Measurements from ENCODE around the gene CFAP141. TPM values are rescaled to one million over a fixed set of nuclear protein-coding genes. Genes with fewer than 3 reads are reported as not detected.
"Not testable (repeated sequence)": the region's sequence is repeated elsewhere in the genome, so short reads cannot be mapped to it uniquely, and the experiment has no call there.

CFAP141 gene
- not detected for total RNA-seq

DNA sequence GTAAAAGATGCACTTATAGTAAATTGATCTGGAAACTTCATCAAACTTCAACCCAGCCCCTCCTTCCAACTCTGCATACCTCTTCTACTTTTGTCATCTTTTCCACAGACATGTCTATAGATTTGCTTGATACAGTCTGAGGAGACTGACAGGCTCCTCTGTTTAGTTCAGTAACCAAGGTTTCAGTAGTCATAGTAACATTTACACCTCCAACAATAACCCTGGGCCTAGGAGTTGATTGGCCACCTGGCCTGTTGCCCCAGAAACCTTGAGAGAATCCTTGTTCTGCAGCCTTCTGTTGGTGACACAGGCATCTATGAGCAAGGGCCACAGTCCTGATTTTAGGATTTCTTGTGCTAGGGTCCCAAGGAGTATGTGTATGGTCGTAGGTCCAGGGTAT lies at the start of gene CFAP141:
CFAP141 (minus strand) TSS at position 138 of the 400 bp plus-strand sequence; CDS start at position 112, 26 bp downstream.
- DNase-seq: no peak

DNA sequence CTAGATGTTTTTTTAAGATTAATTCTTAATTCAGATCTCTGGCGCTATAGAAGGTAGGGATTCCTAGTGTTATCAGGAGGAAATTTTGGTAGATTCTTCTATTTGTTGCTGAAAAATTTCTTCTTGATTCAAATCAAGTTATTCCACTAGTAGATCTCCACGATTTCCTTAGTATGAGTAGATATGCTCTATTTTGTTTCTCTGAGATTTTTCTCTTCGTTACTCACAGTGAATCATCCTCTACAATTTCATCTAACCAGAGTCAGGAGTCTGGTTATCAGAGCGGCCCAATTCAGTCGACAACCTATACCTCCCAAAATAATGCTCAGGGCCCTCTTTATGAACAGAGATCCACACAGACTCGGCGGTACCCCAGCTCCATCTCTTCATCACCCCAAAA lies 47.5 kb upstream of the CFAP141 start:
- DNase-seq: no peak

DNA sequence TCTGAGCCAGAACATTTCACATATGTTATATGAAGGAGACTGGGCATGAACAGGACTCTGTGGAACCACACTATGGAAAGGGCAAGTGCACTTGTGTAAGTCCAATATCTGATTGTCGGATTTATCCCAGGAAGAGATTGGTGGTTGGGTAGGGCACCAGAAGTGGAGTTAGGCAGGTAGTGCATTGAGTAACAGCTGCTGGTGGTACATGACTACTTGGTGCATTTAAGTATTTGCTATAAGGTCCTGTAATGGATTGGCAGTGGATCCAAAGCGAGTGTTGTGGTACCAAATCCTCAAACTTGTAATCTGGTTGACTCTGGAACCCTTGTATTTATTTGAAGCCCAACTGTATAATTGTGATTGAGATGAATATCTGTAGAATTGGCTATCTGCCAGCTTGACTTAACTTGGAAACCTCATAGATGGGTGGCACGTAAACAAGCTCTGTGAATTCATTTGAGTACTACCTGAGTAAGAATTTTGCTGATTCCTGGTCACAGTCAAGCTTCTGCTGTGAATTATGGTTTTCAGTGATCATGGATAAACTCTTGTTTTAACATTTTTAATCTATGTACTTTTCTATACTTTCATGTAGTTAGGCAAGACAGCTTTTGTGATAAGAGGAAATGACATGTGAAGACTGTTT lies 35.7 kb upstream of the CFAP141 start:
- DNase-seq: no peak

- DNase-seq: no peak
Observed at GRCh38 chr1:154240294-154240833, 34.2 kb upstream of the CFAP141 start.

- DNase-seq: no peak
Observed at GRCh38 chr1:154239491-154239890, 33.4 kb upstream of the CFAP141 start.

- no peak for DNase-seq
Observed at GRCh38 chr1:154237880-154238506, 31.9 kb upstream of the CFAP141 start.

- no peak for DNase-seq
Observed at GRCh38 chr1:154237435-154237834, 31.3 kb upstream of the CFAP141 start.

GRCh38 chr1:154236855-154237254 lies 30.7 kb upstream of the CFAP141 start:
- DNase-seq: no peak

DNA sequence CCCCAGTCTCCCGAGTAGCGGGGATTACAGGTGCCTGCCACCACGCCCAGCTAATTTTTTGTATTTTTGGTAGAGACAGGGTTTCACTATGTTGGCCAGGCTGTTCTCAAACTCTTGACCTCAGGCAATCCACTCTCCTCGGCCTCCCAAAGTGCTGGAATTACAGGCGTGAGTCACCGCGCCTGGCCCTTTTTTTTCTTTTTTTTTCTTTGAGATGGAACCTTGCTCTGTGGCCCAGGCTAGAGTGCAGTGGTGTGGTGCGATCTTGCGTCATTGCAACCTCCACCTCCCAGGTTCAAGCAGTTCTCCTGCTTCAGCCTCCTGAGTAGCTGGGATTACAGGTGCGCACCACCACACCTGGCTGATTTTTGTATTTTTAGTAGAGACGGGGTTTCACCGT lies 27.0 kb upstream of the CFAP141 start:
- DNase-seq: not testable (repeated sequence)

GRCh38 chr1:154231112-154231511 lies 25.0 kb upstream of the CFAP141 start:
- not testable (repeated sequence) for DNase-seq

- no peak for DNase-seq
Observed at GRCh38 chr1:154225370-154225769, 19.2 kb upstream of the CFAP141 start.

GRCh38 chr1:154223621-154224020 lies 17.5 kb upstream of the CFAP141 start:
- no peak for DNase-seq

GRCh38 chr1:154222918-154223317 lies 16.8 kb upstream of the CFAP141 start:
- DNase-seq: no peak

GRCh38 chr1:154222518-154222917 lies 16.4 kb upstream of the CFAP141 start:
- no peak for DNase-seq

DNA sequence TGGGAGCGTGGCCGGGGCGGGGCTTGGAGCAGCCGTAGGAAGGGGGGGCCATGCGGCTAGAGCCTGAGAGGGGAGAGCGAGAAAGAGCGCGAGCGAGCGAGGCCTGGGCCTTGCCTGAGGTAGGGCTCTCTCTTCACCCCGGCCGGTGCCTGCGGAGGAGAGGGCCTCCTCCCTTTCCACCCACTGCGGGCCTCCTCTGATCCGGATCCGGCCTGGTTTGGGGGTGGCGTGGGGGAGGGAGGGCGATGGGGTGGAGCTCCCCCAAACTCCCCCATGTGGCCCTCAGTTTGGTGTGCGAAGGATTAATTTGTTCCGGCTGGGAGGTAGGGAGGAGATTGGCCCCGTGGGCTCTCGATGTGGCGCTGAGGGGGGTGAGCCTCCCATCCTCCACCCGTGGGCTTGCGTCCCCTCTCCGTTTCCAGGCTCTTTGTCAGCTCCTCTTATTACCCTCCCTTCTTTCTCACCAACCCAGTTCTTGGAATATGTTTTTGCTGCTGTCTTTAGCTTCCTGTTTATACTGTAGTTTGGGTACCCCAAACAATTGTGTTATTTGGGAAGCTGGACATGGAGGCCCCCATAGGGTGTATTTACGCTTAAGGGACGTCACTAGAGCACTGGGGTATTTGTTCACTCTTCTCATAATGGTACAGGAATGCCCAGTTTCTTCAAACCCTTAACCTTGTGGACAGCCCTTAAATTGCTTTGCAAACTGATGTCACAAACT lies 15.3 kb upstream of the CFAP141 start:
- DNase-seq: peak; percentile 72

DNA sequence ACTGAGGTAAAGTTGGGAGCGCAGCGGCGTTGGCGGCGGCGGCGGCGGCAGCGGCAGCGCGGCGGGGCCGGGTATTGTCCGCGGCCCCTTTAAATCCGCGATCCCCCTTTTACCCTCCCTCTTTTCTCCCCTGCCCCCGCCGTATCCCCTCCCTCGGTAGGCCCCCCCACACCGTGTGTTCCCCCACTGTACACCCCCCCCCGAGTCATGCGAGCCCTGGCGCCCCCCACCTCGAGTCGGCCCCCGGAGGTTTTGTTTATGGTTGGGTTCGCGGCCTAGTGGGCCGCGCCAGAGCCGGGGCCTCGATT lies 14.8 kb upstream of the CFAP141 start:
- no peak for DNase-seq

GRCh38 chr1:154220071-154220969 lies 14.2 kb upstream of the CFAP141 start, which contains the start of gene UBAP2L:
Gene UBAP2L (plus strand): TSS chr1:154220955. CDS start chr1:154225124, 4,169 bp downstream.
- peak; percentile 99 for DNase-seq

DNA sequence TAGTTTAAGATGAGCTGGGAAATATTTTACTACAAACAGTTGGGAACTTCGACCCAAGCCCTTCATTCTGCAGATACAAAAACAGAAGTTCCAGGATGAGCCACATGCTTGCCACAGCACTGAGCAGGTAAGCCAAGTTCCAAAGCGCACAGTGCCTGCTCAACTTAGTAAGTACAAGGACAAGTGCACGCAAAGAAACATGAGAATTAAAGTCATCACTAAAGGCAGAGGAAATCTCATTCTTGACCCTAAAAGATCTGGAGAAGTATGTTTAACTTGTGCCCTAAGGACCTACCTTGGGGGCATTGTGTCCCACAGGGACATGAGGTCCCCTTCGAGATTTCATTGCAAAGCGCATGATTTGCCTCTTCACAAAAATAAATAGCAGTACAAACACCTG lies 13.4 kb upstream of the CFAP141 start:
- DNase-seq: no peak

- no peak for DNase-seq
Observed at GRCh38 chr1:154218545-154218944, 12.4 kb upstream of the CFAP141 start.

GRCh38 chr1:154213274-154213673 lies 7.1 kb upstream of the CFAP141 start:
- DNase-seq: no peak

DNA sequence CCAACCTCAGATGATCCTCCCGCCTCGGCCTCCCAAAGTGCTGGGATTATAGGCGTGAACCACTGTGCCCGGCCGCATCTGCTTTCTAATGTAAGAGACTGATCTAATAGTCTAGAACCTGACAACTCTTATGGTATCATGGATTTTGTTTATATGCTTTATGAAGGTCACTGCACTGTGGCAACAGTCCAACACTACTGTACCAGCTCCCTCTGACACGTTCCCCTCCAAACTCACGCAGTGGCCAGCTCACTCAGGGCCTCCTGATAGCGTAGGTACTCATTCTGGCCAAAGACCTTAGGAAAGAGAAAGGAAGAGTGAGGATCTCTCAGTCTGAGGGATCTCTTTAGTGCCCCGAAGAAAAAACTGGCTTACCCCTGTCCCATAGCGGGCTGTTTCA lies 6.0 kb upstream of the CFAP141 start:
- no peak for DNase-seq

Measured in tongue (tissue), 2 donors.